Endothelial cell of umbilical vein (primary cell): ENCODE data around the gene CBX3.

Experiments used
- CTCF ChIP-seq, 2 donors: IDR thresholded peaks; 1 replicate in 1 of 2; 2 replicates in 1 of 2; pipeline ENCODE4 v1.5.1; 2011; ENCODE audit warnings: low read length in 2 of 2, mild to moderate bottlenecking in 2 of 2, moderate library complexity in 2 of 2, control low read depth in 1 of 2, inconsistent platforms in 1 of 2, low read depth in 1 of 2; ENCODE audit not compliant: insufficient read depth in 1 of 2; ENCODE audit errors: extremely low read depth in 1 of 2
- EZH2 ChIP-seq: IDR thresholded peaks from 2 replicates; pipeline ENCODE4 v1.6.1; 2012; ENCODE audit warnings: borderline replicate concordance, low read depth, mild to moderate bottlenecking, moderate library complexity, low read length, inconsistent platforms; ENCODE audit not compliant: severe bottlenecking
- MAX ChIP-seq: IDR thresholded peaks from 2 replicates; pipeline ENCODE4 v1.6.1; 2011; ENCODE audit not compliant: insufficient read depth, insufficient read length
- POLR2A ChIP-seq: IDR thresholded peaks from 2 replicates; pipeline ENCODE4 v1.6.1; 2012; ENCODE audit warnings: low read depth, mild to moderate bottlenecking, control low read depth, low read length
- POLR2AphosphoS5 ChIP-seq: IDR thresholded peaks from 2 replicates; pipeline ENCODE4 v1.6.1; 2012; ENCODE audit warnings: low read depth, mild to moderate bottlenecking, control low read depth, low read length, moderate library complexity; ENCODE audit not compliant: insufficient read depth

GRCh38 chr7:26201247-26202018, at the start of gene CBX3:
- TF ChIP-seq CTCF (IDR thresholded peaks at IDR 0.05; ENCODE audit: extremely low read depth in 1 of 2, insufficient read depth in 1 of 2, low read depth in 1 of 2, low read length in 2 of 2) (no peak), POLR2AphosphoS5 (peak; percentile 88), POLR2A (peak; percentile 51), MAX (no peak), EZH2 (no peak)
